ENCODE data around the gene ZNF892.

The ZNF892 gene

DNA sequence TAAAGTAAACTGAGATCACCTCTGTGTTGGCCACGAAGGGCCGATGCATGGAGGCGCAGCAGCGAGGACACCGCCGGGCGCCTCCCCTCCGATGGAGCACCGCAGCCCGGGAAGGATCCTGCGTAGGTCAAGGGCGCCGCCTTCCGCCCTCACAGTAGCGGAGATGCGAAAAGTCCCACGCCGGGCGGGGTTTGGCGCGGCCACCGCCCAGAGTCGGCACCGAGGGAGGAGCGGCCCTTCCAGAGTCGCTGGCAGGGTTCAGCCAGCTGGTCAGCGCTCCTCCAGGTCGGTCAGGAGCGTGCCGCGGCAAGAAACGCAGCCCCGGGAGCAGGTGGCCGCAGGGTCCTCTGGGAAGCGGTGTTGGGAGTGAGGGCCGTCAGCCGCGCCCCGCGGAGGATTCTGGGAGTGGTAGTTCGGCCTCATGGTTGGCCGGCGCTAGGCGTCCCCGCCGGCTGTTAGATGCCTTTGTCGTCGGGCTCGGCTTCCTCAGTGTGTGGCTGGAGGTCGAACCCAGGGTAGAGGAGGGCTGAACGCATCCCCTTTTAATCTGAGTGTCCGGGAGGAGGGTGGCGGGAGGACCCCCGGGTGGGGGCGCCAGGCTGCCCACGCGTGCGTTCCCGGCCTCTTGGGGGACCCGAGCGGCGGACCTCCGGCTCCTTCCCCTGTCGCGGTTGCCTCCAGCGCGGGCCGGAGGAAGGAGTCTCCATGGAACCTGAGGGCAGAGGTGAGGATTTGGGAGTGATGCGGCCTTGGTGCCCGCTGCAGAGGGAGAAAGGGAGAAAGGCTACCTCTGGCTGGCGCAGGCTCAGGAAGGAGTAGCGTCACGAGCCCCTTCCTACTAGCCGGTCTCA is at the start of gene ZNF892 (continued):
- peak; percentile 71; the same call in 1 of the 2 replicates for TF ChIP-seq ZNF610 (tag by site-specific recombination; IDR thresholded peaks at IDR 0.05; ENCODE audit: borderline replicate concordance)
- TF ChIP-seq, protein P1, sequence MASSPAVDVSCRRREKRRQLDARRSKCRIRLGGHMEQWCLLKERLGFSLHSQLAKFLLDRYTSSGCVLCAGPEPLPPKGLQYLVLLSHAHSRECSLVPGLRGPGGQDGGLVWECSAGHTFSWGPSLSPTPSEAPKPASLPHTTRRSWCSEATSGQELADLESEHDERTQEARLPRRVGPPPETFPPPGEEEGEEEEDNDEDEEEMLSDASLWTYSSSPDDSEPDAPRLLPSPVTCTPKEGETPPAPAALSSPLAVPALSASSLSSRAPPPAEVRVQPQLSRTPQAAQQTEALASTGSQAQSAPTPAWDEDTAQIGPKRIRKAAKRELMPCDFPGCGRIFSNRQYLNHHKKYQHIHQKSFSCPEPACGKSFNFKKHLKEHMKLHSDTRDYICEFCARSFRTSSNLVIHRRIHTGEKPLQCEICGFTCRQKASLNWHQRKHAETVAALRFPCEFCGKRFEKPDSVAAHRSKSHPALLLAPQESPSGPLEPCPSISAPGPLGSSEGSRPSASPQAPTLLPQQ (tag by site-specific recombination; IDR thresholded peaks at IDR 0.05), result 0 out of 2 replicates have a peak, but pooled peaks have one; percentile 24
- TF ChIP-seq, protein P2, sequence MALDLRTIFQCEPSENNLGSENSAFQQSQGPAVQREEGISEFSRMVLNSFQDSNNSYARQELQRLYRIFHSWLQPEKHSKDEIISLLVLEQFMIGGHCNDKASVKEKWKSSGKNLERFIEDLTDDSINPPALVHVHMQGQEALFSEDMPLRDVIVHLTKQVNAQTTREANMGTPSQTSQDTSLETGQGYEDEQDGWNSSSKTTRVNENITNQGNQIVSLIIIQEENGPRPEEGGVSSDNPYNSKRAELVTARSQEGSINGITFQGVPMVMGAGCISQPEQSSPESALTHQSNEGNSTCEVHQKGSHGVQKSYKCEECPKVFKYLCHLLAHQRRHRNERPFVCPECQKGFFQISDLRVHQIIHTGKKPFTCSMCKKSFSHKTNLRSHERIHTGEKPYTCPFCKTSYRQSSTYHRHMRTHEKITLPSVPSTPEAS (tag by site-specific recombination; IDR thresholded peaks at IDR 0.05), result peak; percentile 20; the same call in 1 of the 2 replicates
- TF ChIP-seq, protein P3, sequence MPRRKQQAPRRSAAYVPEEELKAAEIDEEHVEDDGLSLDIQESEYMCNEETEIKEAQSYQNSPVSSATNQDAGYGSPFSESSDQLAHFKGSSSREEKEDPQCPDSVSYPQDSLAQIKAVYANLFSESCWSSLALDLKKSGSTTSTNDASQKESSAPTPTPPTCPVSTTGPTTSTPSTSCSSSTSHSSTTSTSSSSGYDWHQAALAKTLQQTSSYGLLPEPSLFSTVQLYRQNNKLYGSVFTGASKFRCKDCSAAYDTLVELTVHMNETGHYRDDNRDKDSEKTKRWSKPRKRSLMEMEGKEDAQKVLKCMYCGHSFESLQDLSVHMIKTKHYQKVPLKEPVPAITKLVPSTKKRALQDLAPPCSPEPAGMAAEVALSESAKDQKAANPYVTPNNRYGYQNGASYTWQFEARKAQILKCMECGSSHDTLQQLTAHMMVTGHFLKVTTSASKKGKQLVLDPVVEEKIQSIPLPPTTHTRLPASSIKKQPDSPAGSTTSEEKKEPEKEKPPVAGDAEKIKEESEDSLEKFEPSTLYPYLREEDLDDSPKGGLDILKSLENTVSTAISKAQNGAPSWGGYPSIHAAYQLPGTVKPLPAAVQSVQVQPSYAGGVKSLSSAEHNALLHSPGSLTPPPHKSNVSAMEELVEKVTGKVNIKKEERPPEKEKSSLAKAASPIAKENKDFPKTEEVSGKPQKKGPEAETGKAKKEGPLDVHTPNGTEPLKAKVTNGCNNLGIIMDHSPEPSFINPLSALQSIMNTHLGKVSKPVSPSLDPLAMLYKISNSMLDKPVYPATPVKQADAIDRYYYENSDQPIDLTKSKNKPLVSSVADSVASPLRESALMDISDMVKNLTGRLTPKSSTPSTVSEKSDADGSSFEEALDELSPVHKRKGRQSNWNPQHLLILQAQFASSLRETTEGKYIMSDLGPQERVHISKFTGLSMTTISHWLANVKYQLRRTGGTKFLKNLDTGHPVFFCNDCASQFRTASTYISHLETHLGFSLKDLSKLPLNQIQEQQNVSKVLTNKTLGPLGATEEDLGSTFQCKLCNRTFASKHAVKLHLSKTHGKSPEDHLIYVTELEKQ (tag by site-specific recombination; IDR thresholded peaks at IDR 0.05; ENCODE audit: borderline replicate concordance), result no peak
- TF ChIP-seq, protein P4, sequence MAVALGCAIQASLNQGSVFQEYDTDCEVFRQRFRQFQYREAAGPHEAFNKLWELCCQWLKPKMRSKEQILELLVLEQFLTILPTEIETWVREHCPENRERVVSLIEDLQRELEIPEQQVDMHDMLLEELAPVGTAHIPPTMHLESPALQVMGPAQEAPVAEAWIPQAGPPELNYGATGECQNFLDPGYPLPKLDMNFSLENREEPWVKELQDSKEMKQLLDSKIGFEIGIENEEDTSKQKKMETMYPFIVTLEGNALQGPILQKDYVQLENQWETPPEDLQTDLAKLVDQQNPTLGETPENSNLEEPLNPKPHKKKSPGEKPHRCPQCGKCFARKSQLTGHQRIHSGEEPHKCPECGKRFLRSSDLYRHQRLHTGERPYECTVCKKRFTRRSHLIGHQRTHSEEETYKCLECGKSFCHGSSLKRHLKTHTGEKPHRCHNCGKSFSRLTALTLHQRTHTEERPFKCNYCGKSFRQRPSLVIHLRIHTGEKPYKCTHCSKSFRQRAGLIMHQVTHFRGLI (tag by site-specific recombination; IDR thresholded peaks at IDR 0.05), result peak; percentile 81
- no peak for TF ChIP-seq ZNF664 (tag by site-specific recombination; IDR thresholded peaks at IDR 0.05)
- peak; percentile 95 for TF ChIP-seq ZNF10 (tag by site-specific recombination; IDR thresholded peaks at IDR 0.05)
- peak; percentile 86 for TF ChIP-seq SP3 (tag by site-specific recombination; IDR thresholded peaks at IDR 0.05)
- TF ChIP-seq, protein P5, sequence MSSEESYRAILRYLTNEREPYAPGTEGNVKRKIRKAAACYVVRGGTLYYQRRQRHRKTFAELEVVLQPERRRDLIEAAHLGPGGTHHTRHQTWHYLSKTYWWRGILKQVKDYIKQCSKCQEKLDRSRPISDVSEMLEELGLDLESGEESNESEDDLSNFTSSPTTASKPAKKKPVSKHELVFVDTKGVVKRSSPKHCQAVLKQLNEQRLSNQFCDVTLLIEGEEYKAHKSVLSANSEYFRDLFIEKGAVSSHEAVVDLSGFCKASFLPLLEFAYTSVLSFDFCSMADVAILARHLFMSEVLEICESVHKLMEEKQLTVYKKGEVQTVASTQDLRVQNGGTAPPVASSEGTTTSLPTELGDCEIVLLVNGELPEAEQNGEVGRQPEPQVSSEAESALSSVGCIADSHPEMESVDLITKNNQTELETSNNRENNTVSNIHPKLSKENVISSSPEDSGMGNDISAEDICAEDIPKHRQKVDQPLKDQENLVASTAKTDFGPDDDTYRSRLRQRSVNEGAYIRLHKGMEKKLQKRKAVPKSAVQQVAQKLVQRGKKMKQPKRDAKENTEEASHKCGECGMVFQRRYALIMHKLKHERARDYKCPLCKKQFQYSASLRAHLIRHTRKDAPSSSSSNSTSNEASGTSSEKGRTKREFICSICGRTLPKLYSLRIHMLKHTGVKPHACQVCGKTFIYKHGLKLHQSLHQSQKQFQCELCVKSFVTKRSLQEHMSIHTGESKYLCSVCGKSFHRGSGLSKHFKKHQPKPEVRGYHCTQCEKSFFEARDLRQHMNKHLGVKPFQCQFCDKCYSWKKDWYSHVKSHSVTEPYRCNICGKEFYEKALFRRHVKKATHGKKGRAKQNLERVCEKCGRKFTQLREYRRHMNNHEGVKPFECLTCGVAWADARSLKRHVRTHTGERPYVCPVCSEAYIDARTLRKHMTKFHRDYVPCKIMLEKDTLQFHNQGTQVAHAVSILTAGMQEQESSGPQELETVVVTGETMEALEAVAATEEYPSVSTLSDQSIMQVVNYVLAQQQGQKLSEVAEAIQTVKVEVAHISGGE (tag by site-specific recombination; conservative IDR thresholded peaks at IDR 0.05; ENCODE audit: low read depth), result peak; percentile 84
- no peak for TF ChIP-seq ZNF585B (tag by site-specific recombination; IDR thresholded peaks at IDR 0.05)
- 0 out of 2 replicates have a peak, but pooled peaks have one; percentile 28 for TF ChIP-seq OSR2 (tag by site-specific recombination; IDR thresholded peaks at IDR 0.05)
- TF ChIP-seq ZBTB20 (tag by site-specific recombination; IDR thresholded peaks at IDR 0.05), result peak; percentile 97
- TF ChIP-seq ZNF335 (tag by site-specific recombination; conservative IDR thresholded peaks at IDR 0.05), result peak; percentile 92
- peak; percentile 25; the same call in 1 of the 2 replicates for TF ChIP-seq GLIS2 (tag by site-specific recombination; IDR thresholded peaks at IDR 0.05)
- TF ChIP-seq ZNF121 (tag by site-specific recombination; IDR thresholded peaks at IDR 0.05), result peak; percentile 53; the same call in 1 of the 2 replicates
- TF ChIP-seq ZNF549 (tag by site-specific recombination; IDR thresholded peaks at IDR 0.05), result no peak
- peak; percentile 74 for TF ChIP-seq KLF1 (tag by site-specific recombination; IDR thresholded peaks at IDR 0.05)
- peak; percentile 87 for TF ChIP-seq ZSCAN30 (tag by site-specific recombination; IDR thresholded peaks at IDR 0.05)
- TF ChIP-seq GLIS1 (tag by site-specific recombination; IDR thresholded peaks at IDR 0.05), result peak; percentile 11; the same call in 1 of the 2 replicates
- TF ChIP-seq KLF8 (tag by site-specific recombination; IDR thresholded peaks at IDR 0.05), result peak; percentile 82
- TF ChIP-seq ZXDB (tag by site-specific recombination; IDR thresholded peaks at IDR 0.05), result peak; percentile 72; the same call in 1 of the 2 replicates
- TF ChIP-seq ZNF529 (tag by site-specific recombination; IDR thresholded peaks at IDR 0.05; ENCODE audit: insufficient replicate concordance), result no peak
- 0 out of 2 replicates have a peak, but pooled peaks have one; percentile 30 for TF ChIP-seq WT1 (tag by site-specific recombination; IDR thresholded peaks at IDR 0.05)
- peak; percentile 63 for TF ChIP-seq ZNF2 (tag by site-specific recombination; IDR thresholded peaks at IDR 0.05)
- TF ChIP-seq ZNF221 (tag by site-specific recombination; IDR thresholded peaks at IDR 0.05; ENCODE audit: borderline replicate concordance), result no peak
- peak; percentile 76 for TF ChIP-seq ZEB2 (tag by site-specific recombination; IDR thresholded peaks at IDR 0.05)
- TF ChIP-seq ZNF423 (tag by site-specific recombination; IDR thresholded peaks at IDR 0.05), result no peak
